Measurements from ENCODE around the gene IFFO2.

GRCh38 chr1:18970358-18970757 lies 13.9 kb upstream of the IFFO2 start:
- TF ChIP-seq CTCF (conservative IDR thresholded peaks at IDR 0.05; ENCODE audit: low read depth in 2 of 2) (no peak), EZH2 (IDR thresholded peaks at IDR 0.05; ENCODE audit: low read depth, unreplicated experiment) (no peak), POLR2AphosphoS5 (IDR thresholded peaks at IDR 0.05; ENCODE audit: low read depth) (no peak), CREB1 (CRISPR knock-in tag; IDR thresholded peaks at IDR 0.05; ENCODE audit: low read depth) (no peak), EZH2phosphoT487 (IDR thresholded peaks at IDR 0.05; ENCODE audit: unreplicated experiment) (no peak), ZNF114 (CRISPR knock-in tag; IDR thresholded peaks at IDR 0.05) (no peak), JUNB (IDR thresholded peaks at IDR 0.05; ENCODE audit: unreplicated experiment) (no peak), NANOG (IDR thresholded peaks at IDR 0.05; ENCODE audit: borderline replicate concordance) (no peak)
- TF ChIP-seq, protein P1, sequence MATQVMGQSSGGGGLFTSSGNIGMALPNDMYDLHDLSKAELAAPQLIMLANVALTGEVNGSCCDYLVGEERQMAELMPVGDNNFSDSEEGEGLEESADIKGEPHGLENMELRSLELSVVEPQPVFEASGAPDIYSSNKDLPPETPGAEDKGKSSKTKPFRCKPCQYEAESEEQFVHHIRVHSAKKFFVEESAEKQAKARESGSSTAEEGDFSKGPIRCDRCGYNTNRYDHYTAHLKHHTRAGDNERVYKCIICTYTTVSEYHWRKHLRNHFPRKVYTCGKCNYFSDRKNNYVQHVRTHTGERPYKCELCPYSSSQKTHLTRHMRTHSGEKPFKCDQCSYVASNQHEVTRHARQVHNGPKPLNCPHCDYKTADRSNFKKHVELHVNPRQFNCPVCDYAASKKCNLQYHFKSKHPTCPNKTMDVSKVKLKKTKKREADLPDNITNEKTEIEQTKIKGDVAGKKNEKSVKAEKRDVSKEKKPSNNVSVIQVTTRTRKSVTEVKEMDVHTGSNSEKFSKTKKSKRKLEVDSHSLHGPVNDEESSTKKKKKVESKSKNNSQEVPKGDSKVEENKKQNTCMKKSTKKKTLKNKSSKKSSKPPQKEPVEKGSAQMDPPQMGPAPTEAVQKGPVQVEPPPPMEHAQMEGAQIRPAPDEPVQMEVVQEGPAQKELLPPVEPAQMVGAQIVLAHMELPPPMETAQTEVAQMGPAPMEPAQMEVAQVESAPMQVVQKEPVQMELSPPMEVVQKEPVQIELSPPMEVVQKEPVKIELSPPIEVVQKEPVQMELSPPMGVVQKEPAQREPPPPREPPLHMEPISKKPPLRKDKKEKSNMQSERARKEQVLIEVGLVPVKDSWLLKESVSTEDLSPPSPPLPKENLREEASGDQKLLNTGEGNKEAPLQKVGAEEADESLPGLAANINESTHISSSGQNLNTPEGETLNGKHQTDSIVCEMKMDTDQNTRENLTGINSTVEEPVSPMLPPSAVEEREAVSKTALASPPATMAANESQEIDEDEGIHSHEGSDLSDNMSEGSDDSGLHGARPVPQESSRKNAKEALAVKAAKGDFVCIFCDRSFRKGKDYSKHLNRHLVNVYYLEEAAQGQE (IDR thresholded peaks at IDR 0.05; ENCODE audit: unreplicated experiment), result no peak
